Measurements from ENCODE around the gene DSP. TPM values are rescaled to one million over a fixed set of nuclear protein-coding genes. Genes with fewer than 3 reads are reported as not detected.

DSP gene
- total and polyA plus RNA-seq, 2 of the 13 experiments (the other 11 are each of a cell fraction or from before 2014, with no cell fraction given), result 89.8 to 117 TPM

DNA sequence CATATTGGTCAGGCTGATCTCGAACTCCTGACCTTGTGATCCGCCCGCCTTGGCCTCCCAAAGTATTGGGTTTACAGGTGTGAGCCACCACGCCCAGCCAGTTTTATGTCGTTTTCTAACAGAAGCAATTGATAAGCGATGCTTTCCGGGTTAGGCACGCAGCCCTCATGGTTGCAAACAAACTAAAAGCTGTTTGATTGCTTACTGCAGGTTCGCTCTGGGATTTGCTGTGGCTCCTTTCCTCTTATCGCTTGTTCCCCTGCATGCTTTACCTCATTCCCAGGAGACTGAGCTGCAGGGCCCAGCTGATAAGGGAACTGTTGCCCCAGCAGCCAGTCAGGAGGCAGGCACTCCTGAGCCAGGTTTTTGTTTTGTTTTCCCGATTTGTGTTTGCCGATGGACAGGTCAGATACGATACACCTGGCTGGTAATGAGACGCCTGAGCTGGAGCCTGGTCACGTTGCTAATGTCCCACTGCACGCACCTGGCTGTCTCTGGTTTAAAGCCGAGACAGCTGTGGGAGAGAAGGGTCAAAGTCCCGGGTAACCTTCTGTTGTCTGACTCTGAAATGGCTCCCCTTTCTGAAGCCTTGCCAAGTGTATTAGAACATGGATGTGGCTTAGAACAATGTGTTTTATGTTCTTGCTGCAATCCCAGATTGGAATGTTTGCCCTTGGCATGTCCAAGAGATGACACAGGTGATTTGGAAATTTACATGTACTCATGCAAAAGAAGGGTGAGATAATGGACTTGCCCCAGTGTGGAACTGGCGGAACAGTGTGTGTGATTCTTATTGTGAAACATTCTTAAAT lies 19.9 kb downstream of the DSP start (continued):
- TF ChIP-seq, protein P1, sequence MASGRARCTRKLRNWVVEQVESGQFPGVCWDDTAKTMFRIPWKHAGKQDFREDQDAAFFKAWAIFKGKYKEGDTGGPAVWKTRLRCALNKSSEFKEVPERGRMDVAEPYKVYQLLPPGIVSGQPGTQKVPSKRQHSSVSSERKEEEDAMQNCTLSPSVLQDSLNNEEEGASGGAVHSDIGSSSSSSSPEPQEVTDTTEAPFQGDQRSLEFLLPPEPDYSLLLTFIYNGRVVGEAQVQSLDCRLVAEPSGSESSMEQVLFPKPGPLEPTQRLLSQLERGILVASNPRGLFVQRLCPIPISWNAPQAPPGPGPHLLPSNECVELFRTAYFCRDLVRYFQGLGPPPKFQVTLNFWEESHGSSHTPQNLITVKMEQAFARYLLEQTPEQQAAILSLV (CRISPR knock-in tag; IDR thresholded peaks at IDR 0.05; ENCODE audit: borderline replicate concordance), result peak; percentile 55; the same call in 1 of the 2 replicates
- TF ChIP-seq ZNF629 (CRISPR knock-in tag; conservative IDR thresholded peaks at IDR 0.05), result peak; percentile 76
- no peak for TF ChIP-seq ZNF660 (CRISPR knock-in tag; IDR thresholded peaks at IDR 0.05; ENCODE audit: borderline replicate concordance, low read depth)
- TF ChIP-seq, protein P2, sequence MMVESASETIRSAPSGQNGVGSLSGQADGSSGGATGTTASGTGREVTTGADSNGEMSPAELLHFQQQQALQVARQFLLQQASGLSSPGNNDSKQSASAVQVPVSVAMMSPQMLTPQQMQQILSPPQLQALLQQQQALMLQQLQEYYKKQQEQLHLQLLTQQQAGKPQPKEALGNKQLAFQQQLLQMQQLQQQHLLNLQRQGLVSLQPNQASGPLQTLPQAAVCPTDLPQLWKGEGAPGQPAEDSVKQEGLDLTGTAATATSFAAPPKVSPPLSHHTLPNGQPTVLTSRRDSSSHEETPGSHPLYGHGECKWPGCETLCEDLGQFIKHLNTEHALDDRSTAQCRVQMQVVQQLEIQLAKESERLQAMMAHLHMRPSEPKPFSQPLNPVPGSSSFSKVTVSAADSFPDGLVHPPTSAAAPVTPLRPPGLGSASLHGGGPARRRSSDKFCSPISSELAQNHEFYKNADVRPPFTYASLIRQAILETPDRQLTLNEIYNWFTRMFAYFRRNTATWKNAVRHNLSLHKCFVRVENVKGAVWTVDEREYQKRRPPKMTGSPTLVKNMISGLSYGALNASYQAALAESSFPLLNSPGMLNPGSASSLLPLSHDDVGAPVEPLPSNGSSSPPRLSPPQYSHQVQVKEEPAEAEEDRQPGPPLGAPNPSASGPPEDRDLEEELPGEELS (CRISPR knock-in tag; IDR thresholded peaks at IDR 0.05), result peak; percentile 99
- TF ChIP-seq ZNF496 (CRISPR knock-in tag; IDR thresholded peaks at IDR 0.05; ENCODE audit: insufficient replicate concordance), result no peak
- TF ChIP-seq ZNF205 (CRISPR knock-in tag; IDR thresholded peaks at IDR 0.05), result peak; percentile 65
- no peak for TF ChIP-seq ZNF530 (CRISPR knock-in tag; IDR thresholded peaks at IDR 0.05; ENCODE audit: low read depth)
- TF ChIP-seq KAT7 (CRISPR knock-in tag; IDR thresholded peaks at IDR 0.05; ENCODE audit: borderline replicate concordance), result peak; percentile 81
- TF ChIP-seq SRSF1 (optimal IDR thresholded peaks at IDR 0.05; ENCODE audit: low read depth, low read length), result no peak
- peak; percentile 99 for TF ChIP-seq SOX5 (CRISPR knock-in tag; IDR thresholded peaks at IDR 0.05; ENCODE audit: borderline replicate concordance)
- TF ChIP-seq, protein P3, sequence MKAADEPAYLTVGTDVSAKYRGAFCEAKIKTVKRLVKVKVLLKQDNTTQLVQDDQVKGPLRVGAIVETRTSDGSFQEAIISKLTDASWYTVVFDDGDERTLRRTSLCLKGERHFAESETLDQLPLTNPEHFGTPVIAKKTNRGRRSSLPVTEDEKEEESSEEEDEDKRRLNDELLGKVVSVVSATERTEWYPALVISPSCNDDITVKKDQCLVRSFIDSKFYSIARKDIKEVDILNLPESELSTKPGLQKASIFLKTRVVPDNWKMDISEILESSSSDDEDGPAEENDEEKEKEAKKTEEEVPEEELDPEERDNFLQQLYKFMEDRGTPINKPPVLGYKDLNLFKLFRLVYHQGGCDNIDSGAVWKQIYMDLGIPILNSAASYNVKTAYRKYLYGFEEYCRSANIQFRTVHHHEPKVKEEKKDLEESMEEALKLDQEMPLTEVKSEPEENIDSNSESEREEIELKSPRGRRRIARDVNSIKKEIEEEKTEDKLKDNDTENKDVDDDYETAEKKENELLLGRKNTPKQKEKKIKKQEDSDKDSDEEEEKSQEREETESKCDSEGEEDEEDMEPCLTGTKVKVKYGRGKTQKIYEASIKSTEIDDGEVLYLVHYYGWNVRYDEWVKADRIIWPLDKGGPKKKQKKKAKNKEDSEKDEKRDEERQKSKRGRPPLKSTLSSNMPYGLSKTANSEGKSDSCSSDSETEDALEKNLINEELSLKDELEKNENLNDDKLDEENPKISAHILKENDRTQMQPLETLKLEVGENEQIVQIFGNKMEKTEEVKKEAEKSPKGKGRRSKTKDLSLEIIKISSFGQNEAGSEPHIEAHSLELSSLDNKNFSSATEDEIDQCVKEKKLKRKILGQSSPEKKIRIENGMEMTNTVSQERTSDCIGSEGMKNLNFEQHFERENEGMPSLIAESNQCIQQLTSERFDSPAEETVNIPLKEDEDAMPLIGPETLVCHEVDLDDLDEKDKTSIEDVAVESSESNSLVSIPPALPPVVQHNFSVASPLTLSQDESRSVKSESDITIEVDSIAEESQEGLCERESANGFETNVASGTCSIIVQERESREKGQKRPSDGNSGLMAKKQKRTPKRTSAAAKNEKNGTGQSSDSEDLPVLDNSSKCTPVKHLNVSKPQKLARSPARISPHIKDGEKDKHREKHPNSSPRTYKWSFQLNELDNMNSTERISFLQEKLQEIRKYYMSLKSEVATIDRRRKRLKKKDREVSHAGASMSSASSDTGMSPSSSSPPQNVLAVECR (CRISPR knock-in tag; IDR thresholded peaks at IDR 0.05; ENCODE audit: borderline replicate concordance), result peak; percentile 94
- no peak for TF ChIP-seq EEA1 (CRISPR knock-in tag; IDR thresholded peaks at IDR 0.05; ENCODE audit: borderline replicate concordance)
- TF ChIP-seq, protein P4, sequence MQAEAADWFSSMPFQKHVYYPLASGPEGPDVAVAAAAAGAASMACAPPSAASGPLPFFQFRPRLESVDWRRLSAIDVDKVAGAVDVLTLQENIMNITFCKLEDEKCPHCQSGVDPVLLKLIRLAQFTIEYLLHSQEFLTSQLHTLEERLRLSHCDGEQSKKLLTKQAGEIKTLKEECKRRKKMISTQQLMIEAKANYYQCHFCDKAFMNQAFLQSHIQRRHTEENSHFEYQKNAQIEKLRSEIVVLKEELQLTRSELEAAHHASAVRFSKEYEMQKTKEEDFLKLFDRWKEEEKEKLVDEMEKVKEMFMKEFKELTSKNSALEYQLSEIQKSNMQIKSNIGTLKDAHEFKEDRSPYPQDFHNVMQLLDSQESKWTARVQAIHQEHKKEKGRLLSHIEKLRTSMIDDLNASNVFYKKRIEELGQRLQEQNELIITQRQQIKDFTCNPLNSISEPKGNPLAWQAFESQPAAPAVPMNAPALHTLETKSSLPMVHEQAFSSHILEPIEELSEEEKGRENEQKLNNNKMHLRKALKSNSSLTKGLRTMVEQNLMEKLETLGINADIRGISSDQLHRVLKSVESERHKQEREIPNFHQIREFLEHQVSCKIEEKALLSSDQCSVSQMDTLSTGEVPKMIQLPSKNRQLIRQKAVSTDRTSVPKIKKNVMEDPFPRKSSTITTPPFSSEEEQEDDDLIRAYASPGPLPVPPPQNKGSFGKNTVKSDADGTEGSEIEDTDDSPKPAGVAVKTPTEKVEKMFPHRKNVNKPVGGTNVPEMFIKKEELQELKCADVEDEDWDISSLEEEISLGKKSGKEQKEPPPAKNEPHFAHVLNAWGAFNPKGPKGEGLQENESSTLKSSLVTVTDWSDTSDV (CRISPR knock-in tag; IDR thresholded peaks at IDR 0.05), result no peak
- peak; percentile 83; the same call in 1 of the 2 replicates for TF ChIP-seq SALL2 (CRISPR knock-in tag; IDR thresholded peaks at IDR 0.05)
- TF ChIP-seq SYNCRIP (IDR thresholded peaks at IDR 0.05; ENCODE audit: insufficient read depth, low read depth, low read length), result no peak
- TF ChIP-seq ZNF333 (CRISPR knock-in tag; IDR thresholded peaks at IDR 0.05; ENCODE audit: borderline replicate concordance), result peak; percentile 84; the same call in 1 of the 2 replicates
- TF ChIP-seq MED13 (CRISPR knock-in tag; IDR thresholded peaks at IDR 0.05), result 0 out of 2 replicates have a peak, but pooled peaks have one; percentile 44
- peak; percentile 79; the same call in 1 of the 2 replicates for TF ChIP-seq TOE1 (CRISPR knock-in tag; IDR thresholded peaks at IDR 0.05)
